ENCODE results near the gene NR2F1-AS1. TPM values are rescaled to one million over a fixed set of nuclear protein-coding genes. Genes with fewer than 3 reads are reported as not detected.

NR2F1-AS1 gene
- total RNA-seq, 1 donor from 2014 or later = 19.0 TPM

- TF ChIP-seq CTCF (conservative IDR thresholded peaks at IDR 0.05) = peak; percentile 28
- H3K27ac Mint-ChIP-seq = peak overlapping the region; percentile 91
- DNase-seq (ENCODE audit: extremely low spot score, unreplicated experiment) = no peak
- H3K9me3 Mint-ChIP-seq = no peaks in the 10 kb centered on the region
- peaks cover 76% of the 10 kb centered on the region for H3K27me3 Mint-ChIP-seq
- peak overlapping the region; percentile 98 for H3K4me3 Mint-ChIP-seq
- no peaks in the 10 kb centered on the region for H3K36me3 Mint-ChIP-seq
- peaks cover 15% of the 10 kb centered on the region for H3K4me1 Mint-ChIP-seq (ENCODE audit: unreplicated experiment)
These were observed 39.7 kb upstream of the NR2F1-AS1 start for GRCh38 chr5:93620487-93621326.

DNA sequence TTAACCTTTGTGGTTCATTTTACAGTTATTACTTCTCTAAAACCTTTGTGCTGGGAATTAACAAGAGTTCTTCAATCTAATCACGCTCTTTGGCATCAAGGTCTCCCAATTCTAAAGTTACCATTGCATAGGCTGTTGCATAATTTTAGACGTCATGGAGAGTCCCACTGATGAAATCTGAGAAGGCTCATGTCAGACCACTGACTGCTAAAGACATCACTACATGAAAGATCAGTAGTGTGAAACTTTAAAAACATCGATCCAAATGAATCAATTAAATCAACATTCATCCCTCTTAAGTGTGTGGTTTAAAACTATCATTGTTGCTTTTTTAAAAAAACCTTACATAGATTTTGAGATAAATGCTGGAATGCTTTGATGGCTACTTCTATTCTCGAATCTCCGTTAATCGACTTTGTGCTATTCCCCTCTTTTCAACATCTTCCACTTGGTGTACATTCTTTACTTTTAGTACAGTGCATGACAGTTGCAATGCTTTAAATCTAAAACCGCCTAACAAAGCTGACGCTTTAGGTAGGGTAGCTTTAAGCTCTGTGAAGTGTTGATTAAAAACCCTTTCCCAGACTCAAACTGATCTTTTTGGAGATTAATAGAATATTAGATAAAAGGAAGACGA is 35.6 kb upstream of the NR2F1-AS1 start:
- Mint-ChIP-seq H3K36me3 (no peaks in the 10 kb centered on the region), H3K9me3 (no peaks in the 10 kb centered on the region), H3K27ac (no peak overlapping the region), H3K27me3 (peaks cover 92% of the 10 kb centered on the region), H3K4me1 (ENCODE audit: unreplicated experiment) (peaks cover 19% of the 10 kb centered on the region), H3K4me3 (no peak overlapping the region)
- no peak for TF ChIP-seq CTCF (conservative IDR thresholded peaks at IDR 0.05)
- no peak for DNase-seq (ENCODE audit: extremely low spot score, unreplicated experiment)

DNA sequence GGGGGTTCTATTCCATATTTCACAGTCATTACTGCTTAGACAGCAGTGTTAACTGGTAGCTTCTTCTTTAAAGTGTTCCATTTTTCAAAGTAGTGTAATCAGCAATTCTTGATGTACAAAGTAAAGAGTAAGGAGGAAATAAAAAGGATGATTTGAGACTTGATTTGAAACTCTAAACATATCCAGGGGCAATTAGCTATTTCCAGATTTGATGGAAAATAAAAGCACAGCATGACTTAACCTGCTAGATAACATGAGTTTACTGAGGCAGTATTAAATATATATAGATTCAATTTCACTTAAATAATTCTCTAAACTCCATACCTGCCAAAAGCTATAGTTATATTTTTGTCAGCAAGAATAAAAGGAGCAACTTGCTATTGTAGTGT is 31.8 kb upstream of the NR2F1-AS1 start:
- Mint-ChIP-seq H3K4me3 (no peak overlapping the region), H3K4me1 (ENCODE audit: unreplicated experiment) (peaks cover 17% of the 10 kb centered on the region), H3K27ac (no peak overlapping the region), H3K36me3 (no peaks in the 10 kb centered on the region), H3K27me3 (peaks cover 99% of the 10 kb centered on the region), H3K9me3 (no peaks in the 10 kb centered on the region)
- no peak for TF ChIP-seq CTCF (conservative IDR thresholded peaks at IDR 0.05)
- DNase-seq (ENCODE audit: extremely low spot score, unreplicated experiment) = no peak

DNA sequence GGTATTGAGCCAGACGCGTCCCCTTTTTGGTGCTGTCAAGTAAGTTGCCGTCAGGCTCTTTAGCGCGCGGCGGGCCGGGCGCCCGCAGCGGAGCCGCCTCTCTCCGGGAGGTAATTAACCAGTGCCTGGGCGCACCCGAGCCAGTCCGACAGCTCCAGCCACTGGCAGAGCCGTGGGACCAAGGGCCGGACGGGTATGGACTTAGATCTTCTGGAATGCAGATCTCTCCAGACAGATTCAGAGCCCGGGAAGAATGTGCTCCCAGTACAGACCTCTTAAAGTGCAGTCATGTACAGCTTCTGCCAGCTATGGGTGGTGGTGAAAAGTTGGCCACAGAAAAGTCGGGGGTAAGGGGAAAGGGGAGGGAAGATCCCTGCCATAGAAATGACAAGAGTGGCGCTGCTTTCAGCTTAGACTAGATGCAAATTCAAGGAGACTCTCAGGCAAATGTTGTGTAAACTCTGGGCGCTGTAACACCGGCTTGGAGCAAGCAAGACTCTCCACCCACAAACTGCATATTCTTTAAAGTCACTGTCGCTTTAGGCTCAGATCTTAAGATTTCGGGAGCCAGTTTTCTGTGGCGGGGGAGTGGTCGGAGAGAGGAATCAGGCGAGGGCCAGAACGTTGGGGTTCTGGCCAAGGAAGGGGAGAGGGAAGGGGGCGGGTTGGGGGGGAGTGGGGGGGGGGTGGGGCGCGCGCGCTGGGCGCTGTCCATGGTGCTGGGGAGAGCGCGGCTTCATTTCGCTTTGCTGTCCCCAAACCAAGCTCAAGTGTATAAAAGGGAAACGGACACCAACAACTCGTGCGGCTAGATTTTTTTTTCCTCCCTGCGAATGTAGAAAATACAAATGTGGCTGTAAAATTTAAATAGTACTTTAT is 31.2 kb upstream of the NR2F1-AS1 start:
- Mint-ChIP-seq H3K27me3 (peaks cover 99% of the 10 kb centered on the region), H3K4me1 (ENCODE audit: unreplicated experiment) (peaks cover 24% of the 10 kb centered on the region), H3K27ac (peak overlapping the region; percentile 29), H3K36me3 (no peaks in the 10 kb centered on the region), H3K9me3 (no peaks in the 10 kb centered on the region), H3K4me3 (peak overlapping the region; percentile 77)
- TF ChIP-seq CTCF (conservative IDR thresholded peaks at IDR 0.05) = no peak
- no peak for DNase-seq (ENCODE audit: extremely low spot score, unreplicated experiment)

DNA sequence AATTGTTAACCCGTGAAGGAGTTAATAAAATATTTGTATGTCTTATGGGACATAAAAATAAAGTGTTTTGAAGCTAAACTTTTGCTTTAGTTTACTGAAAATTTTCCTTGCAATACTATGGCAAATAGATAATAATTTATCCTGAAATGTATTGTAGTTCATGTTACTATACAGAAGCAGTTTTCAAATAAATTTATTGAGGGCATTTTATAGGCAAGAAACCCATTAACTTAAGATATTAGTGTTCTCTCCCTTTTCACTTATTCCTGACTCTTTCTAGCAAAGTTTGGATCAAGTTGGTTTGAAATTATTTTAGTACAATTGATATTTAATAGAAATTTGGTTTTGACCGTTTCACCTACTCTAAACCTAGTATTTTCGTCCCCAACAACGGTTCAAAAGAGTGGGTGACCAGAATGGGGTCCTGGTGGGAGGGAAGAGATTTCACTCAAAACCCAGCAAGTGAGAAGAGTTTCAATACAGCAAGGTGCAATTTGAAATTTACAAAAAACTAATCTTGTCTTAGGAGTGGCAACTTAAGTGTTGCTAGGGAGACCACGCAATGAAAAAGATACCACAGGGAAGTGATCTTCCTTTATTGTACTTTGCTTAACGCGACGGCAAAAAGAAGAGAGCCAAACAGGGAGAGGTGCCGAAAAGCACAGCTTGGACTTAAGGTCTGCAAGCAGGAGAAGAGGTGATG is 30.4 kb upstream of the NR2F1-AS1 start:
- peaks cover 98% of the 10 kb centered on the region for H3K27me3 Mint-ChIP-seq
- H3K4me1 Mint-ChIP-seq (ENCODE audit: unreplicated experiment) = peaks cover 24% of the 10 kb centered on the region
- H3K9me3 Mint-ChIP-seq = no peaks in the 10 kb centered on the region
- no peaks in the 10 kb centered on the region for H3K36me3 Mint-ChIP-seq
- no peak for TF ChIP-seq CTCF (conservative IDR thresholded peaks at IDR 0.05)
- peak overlapping the region; percentile 29 for H3K27ac Mint-ChIP-seq
- no peak for DNase-seq (ENCODE audit: extremely low spot score, unreplicated experiment)
- H3K4me3 Mint-ChIP-seq = peak overlapping the region; percentile 77

All from type B pancreatic cell (in vitro differentiated cells).